Measurements from ENCODE around the gene BRCA2.

DNA sequence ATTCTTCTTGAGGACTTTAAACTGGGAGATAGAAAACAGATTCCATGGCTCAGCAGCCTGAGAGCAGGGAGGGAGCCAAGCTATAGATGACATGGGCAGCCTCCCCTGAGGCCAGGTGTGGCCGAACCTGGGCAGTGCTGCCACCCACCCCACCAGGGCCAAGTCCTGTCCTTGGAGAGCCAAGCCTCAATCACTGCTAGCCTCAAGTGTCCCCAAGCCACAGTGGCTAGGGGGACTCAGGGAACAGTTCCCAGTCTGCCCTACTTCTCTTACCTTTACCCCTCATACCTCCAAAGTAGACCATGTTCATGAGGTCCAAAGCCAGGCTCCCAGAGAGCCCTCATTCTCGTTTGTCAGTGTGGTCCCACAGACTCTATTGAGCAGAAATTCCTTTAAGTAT, 104.6 kb downstream of the BRCA2 start:
- TF ChIP-seq, protein P1, sequence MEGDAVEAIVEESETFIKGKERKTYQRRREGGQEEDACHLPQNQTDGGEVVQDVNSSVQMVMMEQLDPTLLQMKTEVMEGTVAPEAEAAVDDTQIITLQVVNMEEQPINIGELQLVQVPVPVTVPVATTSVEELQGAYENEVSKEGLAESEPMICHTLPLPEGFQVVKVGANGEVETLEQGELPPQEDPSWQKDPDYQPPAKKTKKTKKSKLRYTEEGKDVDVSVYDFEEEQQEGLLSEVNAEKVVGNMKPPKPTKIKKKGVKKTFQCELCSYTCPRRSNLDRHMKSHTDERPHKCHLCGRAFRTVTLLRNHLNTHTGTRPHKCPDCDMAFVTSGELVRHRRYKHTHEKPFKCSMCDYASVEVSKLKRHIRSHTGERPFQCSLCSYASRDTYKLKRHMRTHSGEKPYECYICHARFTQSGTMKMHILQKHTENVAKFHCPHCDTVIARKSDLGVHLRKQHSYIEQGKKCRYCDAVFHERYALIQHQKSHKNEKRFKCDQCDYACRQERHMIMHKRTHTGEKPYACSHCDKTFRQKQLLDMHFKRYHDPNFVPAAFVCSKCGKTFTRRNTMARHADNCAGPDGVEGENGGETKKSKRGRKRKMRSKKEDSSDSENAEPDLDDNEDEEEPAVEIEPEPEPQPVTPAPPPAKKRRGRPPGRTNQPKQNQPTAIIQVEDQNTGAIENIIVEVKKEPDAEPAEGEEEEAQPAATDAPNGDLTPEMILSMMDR (conservative IDR thresholded peaks at IDR 0.05; ENCODE audit: low read length), result no peak
- no peak for TF ChIP-seq EZH2phosphoT487 (IDR thresholded peaks at IDR 0.05; ENCODE audit: borderline replicate concordance)
